Hematopoietic multipotent progenitor cell treated with erythropoietin and hydrocortisone succinate and interleukin-3 and kit ligand, for 17 days (in vitro differentiated cells): ENCODE results near the gene NCKIPSD.

Experiments used
- DNase-seq: peaks from one replicate; pipeline ENCODE4 v3.0.0-alpha.2; 2015; ENCODE audit warnings: low spot score

NCKIPSD gene

GRCh38 chr3:48647714-48648113 lies 38.0 kb downstream of the NCKIPSD start:
- DNase-seq, result no peak

GRCh38 chr3:48644898-48645760 lies 40.6 kb downstream of the NCKIPSD start:
- DNase-seq, result no peak

- no peak for DNase-seq
These were observed 43.1 kb downstream of the NCKIPSD start for GRCh38 chr3:48642605-48643004.

GRCh38 chr3:48641396-48641795 lies 44.3 kb downstream of the NCKIPSD start:
- no peak for DNase-seq

GRCh38 chr3:48639944-48640606 lies 45.6 kb downstream of the NCKIPSD start:
- no peak for DNase-seq

GRCh38 chr3:48637305-48637704 lies 48.4 kb downstream of the NCKIPSD start:
- DNase-seq, result no peak

GRCh38 chr3:48636149-48636655 lies 49.5 kb downstream of the NCKIPSD start:
- no peak for DNase-seq

- peak; percentile 91 for DNase-seq
These were observed 50.3 kb downstream of the NCKIPSD start, which contains the start of gene SLC26A6 for GRCh38 chr3:48635222-48636021. Gene SLC26A6, minus strand, starts transcription at chr3:48635461. Its CDS starts 68 bp downstream, at chr3:48635393.

- peak; percentile 34 for DNase-seq
These were observed 51.0 kb downstream of the NCKIPSD start for GRCh38 chr3:48634661-48635221.

GRCh38 chr3:48633743-48634142 lies 52.0 kb downstream of the NCKIPSD start:
- DNase-seq, result no peak

- DNase-seq, result no peak
These were observed 52.5 kb downstream of the NCKIPSD start for GRCh38 chr3:48633256-48633655.

GRCh38 chr3:48631516-48632448 lies 53.9 kb downstream of the NCKIPSD start:
- DNase-seq, result no peak

- no peak for DNase-seq
These were observed 54.9 kb downstream of the NCKIPSD start for GRCh38 chr3:48630833-48631232.

- DNase-seq, result no peak
These were observed 55.3 kb downstream of the NCKIPSD start for GRCh38 chr3:48630407-48630806.

GRCh38 chr3:48629894-48630293 lies 55.8 kb downstream of the NCKIPSD start:
- no peak for DNase-seq

- no peak for DNase-seq
These were observed 57.3 kb downstream of the NCKIPSD start for GRCh38 chr3:48628277-48629017.

- DNase-seq, result no peak
These were observed 60.1 kb downstream of the NCKIPSD start for GRCh38 chr3:48625600-48625999.

- DNase-seq, result no peak
These were observed 60.9 kb downstream of the NCKIPSD start for GRCh38 chr3:48624767-48625166.

- no peak for DNase-seq
These were observed 61.7 kb downstream of the NCKIPSD start for GRCh38 chr3:48623851-48624547.
